CD14-positive monocyte (primary cell): ENCODE results near the gene BSPRY. TPM values are rescaled to one million over a fixed set of nuclear protein-coding genes. Genes with fewer than 3 reads are reported as not detected.

Source experiments
- DNase-seq, 3 donors: peaks; one replicate each; pipeline ENCODE4 v3.0.0-alpha.2; 2011 to 2022
- H2AFZ ChIP-seq: 2 replicates; pipeline ENCODE4 v1.6.0; 2012; ENCODE audit warnings: mild to moderate bottlenecking, low read depth, low read length, inconsistent platforms; ENCODE audit not compliant: insufficient read depth, poor library complexity, severe bottlenecking
- H3K27ac ChIP-seq, 2 donors: 1 replicate in 1 of 2; 2 replicates in 1 of 2; pipeline ENCODE4 v1.5.1; 2012 to 2013; ENCODE audit warnings: low read length in 2 of 2, control low read depth in 1 of 2, inconsistent platforms in 1 of 2, low read depth in 1 of 2, mild to moderate bottlenecking in 1 of 2
- H3K27me3 ChIP-seq, 2 donors: one replicate each; pipeline versions ENCODE4 v1.6.0 to v1.6.1; 2011 to 2013; ENCODE audit warnings: low read length in 2 of 2; ENCODE audit not compliant: control insufficient read depth in 2 of 2, insufficient read depth in 2 of 2
- H3K36me3 ChIP-seq, 2 donors: replicated peaks in 1 of 2; 1 replicate in 1 of 2; 2 replicates in 1 of 2; pipeline versions ENCODE4 v1.5.1 to v1.6.1; 2012 to 2013; ENCODE audit warnings: low read length in 2 of 2, control low read depth in 1 of 2, inconsistent platforms in 1 of 2, mild to moderate bottlenecking in 1 of 2; ENCODE audit not compliant: insufficient read depth in 2 of 2, control insufficient read depth in 1 of 2
- H3K4me1 ChIP-seq, 2 donors: 1 replicate in 1 of 2; 2 replicates in 1 of 2; pipeline versions ENCODE4 v1.5.1 to v1.6.1; 2012 to 2013; ENCODE audit warnings: low read length in 2 of 2, control low read depth in 1 of 2, inconsistent platforms in 1 of 2, mild to moderate bottlenecking in 1 of 2, moderate library complexity in 1 of 2; ENCODE audit not compliant: insufficient read depth in 2 of 2, control insufficient read depth in 1 of 2
- H3K4me2 ChIP-seq: replicated peaks from 2 replicates; pipeline ENCODE3; 2012; ENCODE audit warnings: low read length, moderate library complexity, mild to moderate bottlenecking; ENCODE audit not compliant: poor library complexity, severe bottlenecking; ENCODE audit errors: extremely low read depth
- H3K4me3 ChIP-seq, 3 experiments: fragments of 200-600 bp in 1 of 3; sonication (generic) in 1 of 3; replicated peaks in 1 of 3; 1 replicate in 2 of 3; 2 replicates in 1 of 3; pipeline ENCODE4 v1.5.1; 2011 to 2013; ENCODE audit warnings: low read length in 3 of 3, mild to moderate bottlenecking in 3 of 3, control low read depth in 2 of 3, low read depth in 2 of 3, inconsistent platforms in 1 of 3, moderate library complexity in 1 of 3
- H3K79me2 ChIP-seq: 2 replicates; pipeline ENCODE4 v1.6.0; 2012; ENCODE audit warnings: mild to moderate bottlenecking, control low read depth, inconsistent platforms, low read length, moderate library complexity; ENCODE audit not compliant: insufficient read depth
- H3K9ac ChIP-seq: 2 replicates; pipeline ENCODE4 v1.6.0; 2017; ENCODE audit warnings: low read length, mild to moderate bottlenecking; ENCODE audit not compliant: insufficient read depth, poor library complexity, severe bottlenecking
- H3K9me3 ChIP-seq, 2 donors: replicated peaks in 1 of 2; 1 replicate in 1 of 2; 2 replicates in 1 of 2; pipeline versions ENCODE4 v1.5.1 to v1.6.1; 2012 to 2013; ENCODE audit warnings: low read length in 2 of 2, control low read depth in 1 of 2; ENCODE audit not compliant: control insufficient read depth in 1 of 2, insufficient read depth in 1 of 2
- H4K20me1 ChIP-seq: 2 replicates; pipeline ENCODE4 v1.6.0; 2012; ENCODE audit warnings: mild to moderate bottlenecking, low read length, control low read depth, moderate library complexity; ENCODE audit not compliant: insufficient read depth
- H3K27ac Mint-ChIP-seq, 7 donors: one replicate each; pipeline ENCODE4 v1.8.0; 2020; ENCODE audit warnings: mild to moderate bottlenecking in 7 of 7, mixed read lengths in 7 of 7, moderate library complexity in 6 of 7, inconsistent platforms in 2 of 7
- H3K27me3 Mint-ChIP-seq, 3 donors: one replicate each; pipeline ENCODE4 v1.8.0; 2021 to 2022; ENCODE audit warnings: low read depth in 3 of 3, mild to moderate bottlenecking in 3 of 3, mixed read lengths in 3 of 3, moderate library complexity in 3 of 3, inconsistent platforms in 1 of 3
- H3K36me3 Mint-ChIP-seq, 2 donors: one replicate each; pipeline ENCODE4 v1.8.0; 2020; ENCODE audit warnings: mixed read lengths in 2 of 2, inconsistent platforms in 1 of 2, mild to moderate bottlenecking in 1 of 2
- H3K4me1 Mint-ChIP-seq: one replicate; pipeline ENCODE4 v1.8.0; 2020; ENCODE audit warnings: mild to moderate bottlenecking, mixed read lengths
- H3K4me3 Mint-ChIP-seq, 2 donors: one replicate each; pipeline ENCODE4 v1.8.0; 2020; ENCODE audit warnings: mild to moderate bottlenecking in 2 of 2, mixed read lengths in 2 of 2, moderate library complexity in 1 of 2
- H3K9me3 Mint-ChIP-seq, 7 donors: one replicate each; pipeline ENCODE4 v1.8.0; 2020 to 2022; ENCODE audit warnings: mixed read lengths in 7 of 7, mild to moderate bottlenecking in 6 of 7, moderate library complexity in 6 of 7, inconsistent platforms in 2 of 7
- CTCF ChIP-seq: fragments of 200-600 bp; IDR thresholded peaks from one replicate; pipeline ENCODE4 v1.8.0; 2022; ENCODE audit warnings: antibody characterized with exemption, mild to moderate bottlenecking
- WGBS: methylation state at CpG from one replicate; pipeline ENCODE4 v1.1.5; 2013; ENCODE audit warnings: missing lambda C conversion rate; ENCODE audit not compliant: insufficient coverage; 5-methylcytosine and 5-hydroxymethylcytosine counted together
- intact Hi-C, 2 donors: fragments of 100-400 bp; cut with micrococcal nuclease; formaldehyde crosslinking; loops; one replicate each; pipeline versions ENCODE4 v1.15.0 to v1.15.1; 2023
- polyA plus RNA-seq, 3 donors: library from polyadenylated mRNA; depleted of rRNA in 1 of 3; unstranded in 2 of 3; stranded (reverse) in 1 of 3; fragments of 300-500 nt in 2 of 3; fragments of >200 nt in 1 of 3; fragmentation: Illumina TruSeq in 2 of 3; gene quantifications; 1 replicate in 2 of 3; 2 replicates in 1 of 3; pipeline ENCODE4 v1.2.3, GENCODE V29; 2012 to 2021

BSPRY gene
- polyA plus RNA-seq, 3 donors = 0.16 TPM; not detected in 2

- intact Hi-C loops = no loop called here
- WGBS = 80% methylated on average over 1 of the region's 8 CpGs
- Histone ChIP-seq H3K27me3 (no peaks in the 10 kb centered on the region), H3K9me3 (no peaks in the 10 kb centered on the region), H3K79me2 (no peaks in the 10 kb centered on the region), H3K36me3 (no peaks in the 10 kb centered on the region), H3K4me1 (peaks cover 7 to 9% of the 10 kb centered on the region in 2 donors), H4K20me1 (no peaks in the 10 kb centered on the region), H3K27ac (no peak overlapping the region), H3K4me2 (no peak overlapping the region), H3K9ac (no peak overlapping the region), H3K4me3 (no peak overlapping the region), H2AFZ (no peak overlapping the region)
- no peaks in the 10 kb centered on the region for H3K36me3 Mint-ChIP-seq
- H3K9me3 Mint-ChIP-seq = no peaks in the 10 kb centered on the region
- H3K27ac Mint-ChIP-seq = no peak overlapping the region
- no peak for TF ChIP-seq CTCF
- H3K4me3 Mint-ChIP-seq = no peak overlapping the region
- no peak for DNase-seq
- peaks cover 3 to 4% (median 4%) of the 10 kb centered on the region in 3 donors for H3K27me3 Mint-ChIP-seq
- peaks cover 9% of the 10 kb centered on the region for H3K4me1 Mint-ChIP-seq
These were observed 47.8 kb upstream of the BSPRY start for GRCh38 chr9:113301548-113301947.

- no peaks in the 10 kb centered on the region for H4K20me1 ChIP-seq
- H3K9me3 ChIP-seq = no peaks in the 10 kb centered on the region
- H3K9ac ChIP-seq = no peak within 1 kb of the TSS
- Mint-ChIP-seq H3K36me3 (no peaks in the 10 kb centered on the region), H3K27me3 (peaks cover 2 to 4% (median 3%) of the 10 kb centered on the region in 3 donors), H3K27ac (no peak within 1 kb of the TSS), H3K4me3 (no peak within 1 kb of the TSS), H3K4me1 (peaks cover 9% of the 10 kb centered on the region), H3K9me3 (no peaks in the 10 kb centered on the region)
- no peaks in the 10 kb centered on the region for H3K27me3 ChIP-seq
- no peak within 1 kb of the TSS for H3K4me3 ChIP-seq
- no peaks in the 10 kb centered on the region for H3K79me2 ChIP-seq
- no peak for DNase-seq
- intact Hi-C loops = no loop called here
- no peak for TF ChIP-seq CTCF
- no peak within 1 kb of the TSS for H3K4me2 ChIP-seq
- H3K36me3 ChIP-seq = no peaks in the 10 kb centered on the region
- H3K4me1 ChIP-seq = peaks cover 7 to 9% of the 10 kb centered on the region in 2 donors
- no peak within 1 kb of the TSS for H2AFZ ChIP-seq
- WGBS = 97% methylated on average over 19 of the region's 25 CpGs
- no peak within 1 kb of the TSS for H3K27ac ChIP-seq
These were observed 46.4 kb upstream of the BSPRY start, which contains the start of gene RNF183 for GRCh38 chr9:113302792-113303418. Gene RNF183 (minus strand): TSS chr9:113303376. CDS start chr9:113298184, 5,192 bp downstream.
